ENCODE measurements around the gene MDH1B.
"Not testable (repeated sequence)": the region's sequence is repeated elsewhere in the genome, so short reads cannot be mapped to it uniquely, and the experiment has no call there.

The MDH1B gene

DNA sequence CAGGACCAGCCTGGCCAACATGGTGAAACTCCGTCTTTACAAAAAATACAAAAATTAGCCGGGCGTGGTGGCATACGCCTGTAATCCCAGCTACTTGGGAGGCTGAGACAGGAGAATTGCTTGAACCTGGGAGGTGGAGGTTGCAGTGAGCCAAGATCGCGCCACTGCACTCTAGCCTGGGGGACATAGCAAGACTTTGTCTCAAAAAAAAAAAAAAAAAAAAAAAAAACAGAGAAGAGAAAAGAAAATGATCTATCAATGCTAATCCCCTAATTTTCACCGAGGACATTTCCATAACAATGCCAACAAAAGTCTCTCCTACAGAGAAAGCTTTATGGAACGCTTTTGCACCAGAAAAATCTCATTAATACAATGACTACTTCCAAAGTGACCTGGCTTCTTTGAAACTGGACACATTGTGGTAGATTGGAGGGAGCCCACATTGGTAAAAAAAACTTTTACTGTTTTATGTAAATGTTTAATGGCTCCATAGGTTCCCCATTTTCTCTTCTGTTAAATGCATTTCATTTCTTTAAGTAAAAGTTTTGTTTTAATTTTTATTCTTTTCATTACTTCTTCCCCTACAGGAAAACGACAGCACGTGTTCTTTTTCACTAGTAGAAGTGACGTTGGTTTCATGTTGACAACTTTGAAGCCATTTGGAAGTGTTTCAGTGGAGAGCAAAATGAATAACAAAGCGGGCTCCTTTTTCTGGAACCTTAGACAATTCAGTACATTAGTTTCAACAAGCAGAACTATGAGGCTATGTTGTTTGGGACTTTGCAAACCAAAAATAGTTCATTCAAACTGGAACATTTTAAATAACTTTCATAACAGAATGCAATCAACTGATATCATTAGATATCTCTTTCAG lies 1.2 kb upstream of the MDH1B start:
- no peak for FAIRE-seq

- FAIRE-seq, result no peak
These were observed 371 bp downstream of the MDH1B start for GRCh38 chr2:206764673-206765241.

- FAIRE-seq, result no peak
These were observed 8.3 kb downstream of the MDH1B start for GRCh38 chr2:206756816-206757215.

- FAIRE-seq, result no peak
These were observed 24.3 kb downstream of the MDH1B start for GRCh38 chr2:206740800-206741199.

GRCh38 chr2:206739271-206739670 lies 25.9 kb downstream of the MDH1B start:
- FAIRE-seq, result no peak

DNA sequence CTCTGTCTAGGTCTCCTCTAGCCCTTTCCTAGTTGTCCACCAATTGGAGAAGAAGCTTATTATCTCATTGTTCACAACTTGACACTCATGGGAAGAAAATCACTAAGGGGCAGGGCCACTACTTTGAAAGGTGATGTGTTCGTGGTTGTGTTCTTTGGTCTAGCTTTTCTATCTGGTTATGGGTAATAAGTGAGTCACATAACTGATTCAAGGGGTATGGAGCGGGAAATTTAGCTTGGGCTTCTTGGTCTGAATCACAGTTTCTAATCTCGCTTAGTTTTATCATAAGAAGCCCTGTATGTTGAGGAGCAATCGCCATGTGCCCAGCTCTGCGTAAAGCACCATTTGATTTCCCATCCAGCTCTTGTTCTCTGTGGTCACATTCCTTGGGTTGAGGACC lies 28.2 kb downstream of the MDH1B start:
- FAIRE-seq, result no peak

DNA sequence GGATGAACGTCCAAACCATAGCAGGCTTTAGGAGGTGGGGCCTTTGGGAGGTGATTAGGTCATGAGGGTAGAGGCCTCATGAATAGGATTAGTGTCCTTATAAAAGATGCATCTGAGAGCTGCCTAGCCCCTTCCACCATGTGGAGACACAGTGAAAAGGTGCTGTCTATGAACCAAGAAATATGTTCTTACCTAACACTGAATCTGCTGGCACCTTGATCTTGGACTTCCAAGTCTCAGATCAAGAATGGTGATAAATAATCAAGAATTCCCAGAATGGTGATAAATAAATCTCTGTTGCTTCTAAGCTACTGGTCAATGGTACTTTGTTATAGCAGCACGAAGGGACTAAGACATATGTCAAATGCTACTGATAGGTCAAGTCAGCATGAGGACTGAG lies 31.8 kb downstream of the MDH1B start:
- no peak for FAIRE-seq

DNA sequence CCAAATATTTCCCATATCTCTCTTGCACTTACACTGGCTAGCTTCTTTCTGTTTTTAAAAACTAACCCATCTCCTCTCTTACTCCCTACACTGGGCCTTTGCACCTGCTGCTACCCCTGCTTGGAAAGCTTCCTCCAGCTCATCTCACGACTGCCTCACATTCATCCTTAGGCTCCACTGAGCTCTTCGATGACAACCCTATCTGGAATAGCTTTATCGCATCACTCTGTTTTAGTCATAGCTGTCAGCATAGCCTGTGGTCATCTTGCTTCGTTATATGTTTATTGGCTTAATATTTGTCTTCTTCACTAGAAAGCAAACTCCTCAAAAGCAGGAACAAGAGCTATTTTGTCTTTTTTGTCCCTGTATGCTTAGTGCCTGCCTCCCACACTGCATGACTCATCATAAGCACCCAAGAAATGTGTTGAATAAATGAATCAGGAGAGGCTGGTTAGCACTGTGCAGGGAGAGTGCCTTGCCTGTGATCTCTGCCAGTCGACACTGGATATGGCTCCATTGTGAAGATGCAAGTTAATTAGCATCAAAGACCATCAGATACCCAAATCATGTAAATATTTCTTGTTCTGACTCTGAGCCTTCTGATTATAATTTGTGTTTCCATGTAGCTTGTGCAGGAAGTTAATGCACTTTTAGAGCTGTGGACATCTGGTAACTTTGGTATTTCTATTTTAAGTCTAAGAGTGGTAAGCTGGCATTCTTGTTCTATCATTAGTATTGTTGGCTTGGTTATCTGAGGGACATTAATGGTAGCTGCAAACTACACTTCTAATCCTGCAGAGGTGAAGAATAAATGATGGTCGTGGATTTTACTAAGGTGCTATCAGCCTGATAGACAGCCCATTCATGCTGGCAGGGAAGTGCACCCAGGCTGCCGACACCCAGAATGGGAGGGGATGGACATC lies 36.6 kb downstream of the MDH1B start:
- FAIRE-seq, result no peak

GRCh38 chr2:206727287-206727686 lies 37.8 kb downstream of the MDH1B start:
- FAIRE-seq, result no peak

- no peak for FAIRE-seq
These were observed 41.8 kb downstream of the MDH1B start for GRCh38 chr2:206723288-206723687.

- no peak for FAIRE-seq
These were observed 43.7 kb downstream of the MDH1B start for GRCh38 chr2:206721256-206721920.

- FAIRE-seq, result no peak
These were observed 46.8 kb downstream of the MDH1B start, which contains the start of gene DYTN for GRCh38 chr2:206718296-206718695. Gene DYTN (minus strand): TSS chr2:206718396. CDS start chr2:206718279, 117 bp downstream.

- FAIRE-seq, result no peak
These were observed 48.5 kb downstream of the MDH1B start for GRCh38 chr2:206716623-206717022.

- FAIRE-seq, result not testable (repeated sequence)
These were observed 49.9 kb downstream of the MDH1B start for GRCh38 chr2:206715183-206715582.

DNA sequence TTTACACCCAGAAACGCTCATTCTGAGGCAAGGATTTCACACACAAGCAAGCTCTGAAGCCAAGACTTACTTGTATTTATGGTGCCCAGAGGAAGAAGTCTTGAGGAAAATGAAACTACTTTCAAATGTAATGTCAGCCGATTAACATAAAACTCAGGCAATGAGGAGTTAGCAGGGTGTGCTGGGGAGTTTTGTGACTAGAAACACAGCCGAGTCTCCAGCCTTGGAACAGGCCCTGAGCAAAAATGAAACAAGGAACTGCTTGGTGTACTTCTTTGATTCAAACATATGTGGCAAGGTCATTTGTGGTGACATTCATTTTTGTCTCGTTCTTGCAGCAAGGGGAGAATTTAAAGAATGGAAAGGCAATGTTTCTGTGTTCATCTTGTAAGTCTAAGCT lies 51.4 kb downstream of the MDH1B start:
- no peak for FAIRE-seq

DNA sequence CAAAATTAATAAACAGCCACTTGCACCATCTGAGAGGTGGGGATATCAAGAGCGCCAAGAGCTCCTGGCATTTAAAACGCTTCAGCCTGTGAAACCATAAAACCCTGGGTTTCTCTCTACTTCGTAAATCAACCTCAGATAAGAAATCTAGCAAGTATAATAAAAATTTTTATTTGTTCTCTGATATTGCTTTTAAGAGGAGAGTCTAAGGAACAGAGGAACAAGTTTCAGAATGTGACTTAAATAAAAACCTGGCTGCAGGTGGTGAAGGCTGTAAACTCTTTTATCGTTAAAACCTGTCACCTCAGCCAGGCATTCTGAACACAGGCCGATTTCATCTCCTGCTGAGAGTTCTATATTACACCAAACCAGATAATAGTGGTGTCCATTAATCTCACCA lies 56.8 kb downstream of the MDH1B start:
- no peak for FAIRE-seq

- FAIRE-seq, result no peak
These were observed 57.9 kb downstream of the MDH1B start for GRCh38 chr2:206707164-206707701.

GRCh38 chr2:206701952-206702605 lies 63.0 kb downstream of the MDH1B start:
- FAIRE-seq, result no peak

DNA sequence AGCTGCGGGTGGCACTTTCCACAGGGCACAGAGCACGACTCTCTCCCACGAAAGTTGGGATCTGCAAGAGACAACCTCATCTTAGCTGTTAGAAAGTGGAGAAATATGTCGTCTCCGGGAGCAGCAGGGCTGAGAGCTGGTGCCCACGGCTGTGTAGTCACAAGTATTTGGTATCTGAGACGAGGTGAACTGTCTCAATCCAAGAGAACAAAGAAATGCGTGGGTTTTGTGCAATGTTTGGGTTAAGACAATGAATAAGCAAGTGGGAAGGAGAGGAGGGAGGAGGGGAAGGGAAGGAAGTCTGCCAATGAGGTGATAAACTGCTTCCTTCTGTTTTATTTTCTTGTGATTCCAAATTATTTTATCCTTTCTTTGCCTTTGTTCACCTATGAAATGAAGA lies 65.0 kb downstream of the MDH1B start:
- no peak for FAIRE-seq

DNA sequence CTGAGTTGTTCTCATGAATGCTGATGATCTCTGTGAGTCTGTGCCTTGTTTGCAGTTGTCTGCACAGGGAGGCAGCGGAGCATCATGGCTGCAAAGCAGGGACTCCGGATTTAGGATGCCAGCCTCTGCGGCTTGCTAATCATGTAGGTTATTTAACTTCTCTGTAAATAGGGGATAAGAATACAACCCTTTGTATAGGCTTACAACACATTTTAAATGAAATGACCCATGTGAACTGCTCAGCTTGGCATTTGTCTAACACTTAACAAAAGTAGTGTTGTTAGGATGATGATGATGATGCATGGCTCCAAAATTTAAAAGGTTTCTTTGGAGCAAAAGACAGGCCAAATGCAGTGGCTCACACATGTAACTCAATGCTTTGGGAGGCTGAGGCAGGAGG lies 66.3 kb downstream of the MDH1B start:
- no peak for FAIRE-seq

DNA sequence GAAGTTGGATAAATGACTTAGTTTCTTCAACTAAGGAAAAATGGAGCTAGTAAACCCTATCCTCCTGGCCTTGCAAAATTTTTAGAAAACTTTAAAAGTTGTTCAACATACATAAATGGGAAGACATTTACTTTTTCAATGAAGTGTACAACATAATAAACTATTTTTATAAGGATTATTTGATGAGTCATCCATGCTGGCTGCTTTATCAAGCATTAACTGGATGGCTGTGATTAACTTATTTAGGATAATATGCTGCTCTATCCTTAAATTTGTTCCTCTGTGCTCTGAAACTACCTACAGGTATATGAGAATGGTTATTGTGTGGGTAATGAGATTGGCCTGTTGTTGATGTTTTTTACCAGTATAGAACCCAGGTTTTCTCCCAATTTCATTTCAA lies 68.2 kb downstream of the MDH1B start:
- FAIRE-seq, result no peak

Measured in A204.1 (cell line).